Skeletal muscle satellite cell (primary cell): ENCODE measurements around the gene NR1H2.
"Not testable (repeated sequence)": the region's sequence is repeated elsewhere in the genome, so short reads cannot be mapped to it uniquely, and the experiment has no call there.

Experiments
- H3K27me3 ChIP-seq: 2 replicates; pipeline ENCODE4 v1.7.0; 2013; ENCODE audit warnings: low read length; ENCODE audit not compliant: control insufficient read depth, insufficient read depth
- H3K36me3 ChIP-seq: 2 replicates; pipeline ENCODE4 v1.7.0; 2013; ENCODE audit warnings: mild to moderate bottlenecking, control low read depth, low read length; ENCODE audit not compliant: insufficient read depth
- H3K4me1 ChIP-seq: 2 replicates; pipeline ENCODE4 v1.7.0; 2013; ENCODE audit warnings: low read length; ENCODE audit not compliant: control insufficient read depth, insufficient read depth
- H3K4me2 ChIP-seq: 2 replicates; pipeline ENCODE4 v1.7.0; 2013; ENCODE audit warnings: mild to moderate bottlenecking, low read length
- H3K4me3 ChIP-seq: 2 replicates; pipeline ENCODE4 v1.7.0; 2013; ENCODE audit warnings: low read length
- H3K9ac ChIP-seq: 2 replicates; pipeline ENCODE4 v1.7.0; 2013; ENCODE audit warnings: mild to moderate bottlenecking, low read depth, low read length, moderate library complexity
- H3K9me3 ChIP-seq: replicated peaks from 2 replicates; pipeline ENCODE4 v1.7.0; 2013; ENCODE audit warnings: mild to moderate bottlenecking, control low read depth, low read length

The NR1H2 gene

GRCh38 chr19:50332244-50333038 is 43.8 kb upstream of the NR1H2 start:
- Histone ChIP-seq H3K9ac (no peak overlapping the region), H3K4me3 (no peak overlapping the region), H3K9me3 (peaks cover 5% of the 10 kb centered on the region), H3K27me3 (peaks cover 38% of the 10 kb centered on the region), H3K36me3 (no peaks in the 10 kb centered on the region), H3K4me1 (peaks cover 7% of the 10 kb centered on the region), H3K4me2 (no peak overlapping the region)

- H3K9me3 ChIP-seq: peaks cover 5% of the 10 kb centered on the region
- H3K27me3 ChIP-seq: peaks cover 33% of the 10 kb centered on the region
- peaks cover 7% of the 10 kb centered on the region for H3K4me1 ChIP-seq
- H3K4me2 ChIP-seq: peak overlapping the region; percentile 80
- no peak overlapping the region for H3K9ac ChIP-seq
- peak overlapping the region; percentile 64 for H3K4me3 ChIP-seq
- no peaks in the 10 kb centered on the region for H3K36me3 ChIP-seq
Measured at GRCh38 chr19:50333235-50333736, 43.0 kb upstream of the NR1H2 start.

GRCh38 chr19:50333737-50334617 is 42.3 kb upstream of the NR1H2 start:
- Histone ChIP-seq H3K9me3 (peaks cover 5% of the 10 kb centered on the region), H3K4me1 (peaks cover 7% of the 10 kb centered on the region), H3K4me2 (peak overlapping the region; percentile 80), H3K27me3 (peaks cover 31% of the 10 kb centered on the region), H3K9ac (no peak overlapping the region), H3K36me3 (no peaks in the 10 kb centered on the region), H3K4me3 (peak overlapping the region; percentile 64)

GRCh38 chr19:50334741-50335421 is 41.4 kb upstream of the NR1H2 start:
- H3K9ac ChIP-seq: no peak overlapping the region
- no peak overlapping the region for H3K4me3 ChIP-seq
- no peak overlapping the region for H3K4me2 ChIP-seq
- H3K36me3 ChIP-seq: no peaks in the 10 kb centered on the region
- peaks cover 4% of the 10 kb centered on the region for H3K4me1 ChIP-seq
- H3K9me3 ChIP-seq: peaks cover 5% of the 10 kb centered on the region
- peaks cover 25% of the 10 kb centered on the region for H3K27me3 ChIP-seq

GRCh38 chr19:50337031-50337430 is 39.2 kb upstream of the NR1H2 start:
- not testable (repeated sequence) for H3K4me3 ChIP-seq, H3K9me3 ChIP-seq, H3K27me3 ChIP-seq, H3K36me3 ChIP-seq, H3K4me1 ChIP-seq, H3K9ac ChIP-seq, H3K4me2 ChIP-seq

GRCh38 chr19:50340331-50340730 is 35.9 kb upstream of the NR1H2 start:
- H3K9ac ChIP-seq: no peak overlapping the region
- H3K36me3 ChIP-seq: no peaks in the 10 kb centered on the region
- H3K4me2 ChIP-seq: no peak overlapping the region
- no peaks in the 10 kb centered on the region for H3K4me1 ChIP-seq
- H3K27me3 ChIP-seq: no peaks in the 10 kb centered on the region
- no peak overlapping the region for H3K4me3 ChIP-seq
- no peaks in the 10 kb centered on the region for H3K9me3 ChIP-seq

- no peak overlapping the region for H3K4me3 ChIP-seq
- H3K27me3 ChIP-seq: no peaks in the 10 kb centered on the region
- H3K9ac ChIP-seq: no peak overlapping the region
- no peaks in the 10 kb centered on the region for H3K4me1 ChIP-seq
- no peaks in the 10 kb centered on the region for H3K36me3 ChIP-seq
- no peaks in the 10 kb centered on the region for H3K9me3 ChIP-seq
- no peak overlapping the region for H3K4me2 ChIP-seq
Measured at GRCh38 chr19:50341091-50341564, 35.1 kb upstream of the NR1H2 start.

- H3K36me3 ChIP-seq: no peaks in the 10 kb centered on the region
- H3K4me2 ChIP-seq: no peak overlapping the region
- no peak overlapping the region for H3K9ac ChIP-seq
- H3K4me3 ChIP-seq: no peak overlapping the region
- H3K4me1 ChIP-seq: no peaks in the 10 kb centered on the region
- no peaks in the 10 kb centered on the region for H3K9me3 ChIP-seq
- peaks cover 5% of the 10 kb centered on the region for H3K27me3 ChIP-seq
Measured at GRCh38 chr19:50344661-50345318, 31.5 kb upstream of the NR1H2 start.

- not testable (repeated sequence) for H3K27me3 ChIP-seq, H3K36me3 ChIP-seq, H3K4me3 ChIP-seq, H3K4me2 ChIP-seq, H3K9ac ChIP-seq, H3K9me3 ChIP-seq, H3K4me1 ChIP-seq
Measured at GRCh38 chr19:50347089-50347581, 29.1 kb upstream of the NR1H2 start.

GRCh38 chr19:50349277-50350057 is 26.8 kb upstream of the NR1H2 start:
- no peaks in the 10 kb centered on the region for H3K4me1 ChIP-seq
- H3K36me3 ChIP-seq: no peaks in the 10 kb centered on the region
- no peaks in the 10 kb centered on the region for H3K9me3 ChIP-seq
- H3K4me2 ChIP-seq: no peak overlapping the region
- H3K4me3 ChIP-seq: no peak overlapping the region
- H3K27me3 ChIP-seq: peaks cover 10% of the 10 kb centered on the region
- no peak overlapping the region for H3K9ac ChIP-seq
